Skin of body (tissue), 2 donors: Measurements from ENCODE around the gene CEP120. TPM values are rescaled to one million over a fixed set of nuclear protein-coding genes. Genes with fewer than 3 reads are reported as not detected.
"Not testable (repeated sequence)": the region's sequence is repeated elsewhere in the genome, so short reads cannot be mapped to it uniquely, and the experiment has no call there.

ENCODE experiments used
- DNase-seq: peaks from one replicate; lab custom pipeline; 2025; lab: John Stamatoyannopoulos, UW
- total RNA-seq: library from RNA; depleted of rRNA; stranded (reverse); fragments of >200 nt; gene quantifications from one replicate; pipeline ENCODE4 v1.2.3, GENCODE V29; 2014

The CEP120 gene
- 16.9 TPM for total RNA-seq

DNA sequence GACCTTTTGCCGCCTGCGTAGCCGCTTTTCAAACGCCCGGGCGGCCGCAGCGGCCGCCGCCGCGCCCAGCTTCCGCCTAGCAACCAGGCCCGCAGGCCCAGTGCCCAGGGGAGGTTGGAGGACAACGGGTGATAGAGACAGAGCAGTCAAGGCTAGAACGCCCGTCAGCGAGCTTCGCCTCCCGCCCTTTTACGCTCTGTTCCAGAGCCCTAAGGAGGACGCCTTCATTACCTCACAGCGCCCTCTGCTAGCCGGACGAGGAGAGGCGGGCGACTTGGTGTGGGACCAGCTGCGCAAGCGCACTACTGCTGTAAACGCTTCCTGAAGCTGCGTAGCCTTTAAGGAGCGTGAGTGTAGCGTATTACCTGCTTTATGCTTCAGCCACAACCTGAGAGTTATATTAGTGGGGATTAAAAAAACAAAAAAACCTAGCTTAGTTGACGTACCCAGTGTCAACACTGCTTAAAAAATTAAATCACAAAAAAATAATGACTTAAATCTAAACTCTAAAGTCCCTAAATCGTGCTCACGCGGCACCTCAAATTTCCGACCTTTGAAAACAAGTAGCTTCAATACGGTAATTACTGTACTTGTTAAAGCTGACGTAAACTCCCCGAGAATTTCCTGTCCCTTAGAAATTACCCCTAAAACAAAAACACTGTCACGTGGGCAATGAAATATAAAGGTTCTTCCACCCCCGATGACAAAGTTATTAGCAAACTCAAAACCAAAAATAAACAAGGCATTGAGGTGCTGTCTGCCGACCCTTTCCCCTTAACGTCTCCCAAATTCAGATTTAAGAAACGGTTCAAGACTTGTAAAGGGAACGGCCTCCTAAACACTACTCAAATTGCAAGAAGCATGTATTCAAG, at the start of gene CEP120:
TSS of gene CEP120 (minus strand) at position 126 of the 872 bp plus-strand sequence. CDS start 405 bp downstream, outside the sequence.
- DNase-seq, result peak; percentile 99

DNA sequence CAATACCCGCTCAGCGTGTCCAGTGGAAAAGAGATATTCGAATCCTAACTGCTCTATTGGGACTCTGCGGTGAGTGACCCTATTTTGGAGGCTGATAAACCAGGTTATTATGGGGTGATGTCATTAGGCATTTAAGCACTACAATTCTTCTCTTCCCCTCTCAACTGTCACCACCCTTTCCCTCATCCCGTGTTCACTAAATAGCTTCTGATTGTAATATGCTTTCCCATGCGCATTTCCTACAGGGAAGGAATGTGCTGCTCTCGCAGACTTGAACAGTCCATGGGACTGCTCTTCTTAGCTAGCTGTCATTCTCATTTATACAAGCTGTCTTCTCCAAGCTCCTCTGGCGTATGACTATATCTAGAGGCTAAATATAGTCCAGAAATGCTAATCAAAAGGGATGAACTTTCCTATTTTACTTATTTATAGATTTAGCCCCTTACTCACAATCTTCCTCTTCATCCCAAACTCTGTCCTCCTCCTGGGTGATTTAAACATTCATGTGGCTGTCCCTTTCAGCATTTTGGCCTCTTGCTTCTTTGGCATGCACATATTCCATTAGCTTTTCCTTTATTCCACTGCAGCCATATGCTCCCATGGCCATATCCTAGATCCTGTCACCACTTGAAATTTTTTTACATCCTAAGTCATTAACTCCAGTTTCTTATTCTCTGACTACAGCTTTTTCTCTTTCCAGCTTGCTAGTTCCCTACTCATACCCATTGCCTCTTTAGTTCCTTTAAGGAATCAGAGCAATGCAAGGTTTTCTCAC, 49.1 kb upstream of the CEP120 start:
- DNase-seq, result no peak

DNA sequence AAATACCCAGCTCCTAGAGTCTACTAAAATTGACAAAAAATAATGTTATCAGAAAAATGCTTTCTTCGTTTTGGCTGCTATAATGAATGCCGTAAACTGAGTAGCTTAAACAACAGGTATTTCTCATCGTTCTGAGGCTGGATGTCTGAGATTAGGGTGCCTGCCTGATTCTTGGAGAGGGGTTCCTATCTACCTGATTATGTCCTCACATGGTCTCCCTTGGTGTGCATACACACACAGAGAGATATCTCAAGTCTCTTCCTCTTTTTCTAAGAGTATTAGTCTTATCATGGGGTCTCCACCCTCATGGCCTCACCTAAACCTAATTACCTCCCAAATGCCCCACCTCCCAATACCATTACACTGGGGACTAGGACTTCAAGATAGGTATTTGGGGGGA, 48.2 kb upstream of the CEP120 start:
- no peak for DNase-seq

DNA sequence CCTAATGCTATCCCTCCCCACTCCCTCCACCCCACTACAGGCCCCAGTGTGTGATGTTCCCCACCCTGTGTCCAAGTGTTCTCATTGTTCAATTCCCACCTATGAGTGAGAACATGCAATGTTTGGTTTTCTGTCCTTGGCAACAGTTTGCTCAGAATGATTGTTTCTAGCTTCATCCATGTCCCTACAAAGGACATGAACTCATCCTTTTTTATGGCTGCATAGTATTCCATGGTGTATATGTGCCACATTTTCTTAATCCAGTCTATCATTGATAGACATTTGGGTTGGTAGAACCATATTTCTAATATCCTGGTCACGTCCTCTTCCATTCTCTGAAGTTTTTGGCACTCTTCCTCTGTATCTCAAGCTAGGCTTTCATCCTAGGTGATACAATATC, 43.6 kb upstream of the CEP120 start:
- DNase-seq, result not testable (repeated sequence)

DNA sequence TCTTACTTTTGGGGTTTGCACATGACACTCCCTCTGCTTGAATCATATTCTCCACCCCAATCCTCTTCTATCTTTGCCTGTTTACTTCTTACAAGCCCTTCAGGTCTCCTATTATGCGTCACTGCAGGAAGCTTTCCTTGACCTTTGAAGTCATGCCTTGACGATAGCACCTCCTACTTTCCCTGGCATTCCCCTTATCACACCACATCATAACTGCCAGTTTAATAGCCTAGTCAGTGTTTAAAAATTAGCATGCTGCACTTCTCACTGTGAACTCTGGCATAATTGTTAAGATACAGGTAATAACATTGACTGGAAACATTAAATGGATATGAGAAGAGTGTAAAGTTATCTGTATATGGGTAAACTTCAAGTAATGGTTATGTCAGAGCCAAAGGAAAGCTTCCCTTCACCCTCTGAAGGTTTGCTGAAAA, 37.1 kb upstream of the CEP120 start:
- no peak for DNase-seq

DNA sequence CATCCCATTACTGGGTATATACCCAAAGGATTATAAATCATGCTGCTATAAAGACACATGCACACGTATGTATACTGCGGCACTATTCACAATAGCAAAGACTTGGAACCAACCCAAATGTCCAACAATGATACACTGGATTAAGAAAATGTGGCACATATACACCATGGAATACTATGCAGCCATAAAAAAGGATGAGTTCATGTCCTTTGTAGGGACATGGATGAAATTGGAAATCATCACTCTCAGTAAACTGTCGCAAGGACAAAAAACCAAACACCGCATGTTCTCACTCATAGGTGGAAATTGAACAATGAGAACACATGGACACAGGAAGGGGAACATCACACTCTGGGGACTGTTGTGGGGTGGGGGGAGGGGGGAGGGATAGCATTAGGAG, 35.8 kb upstream of the CEP120 start:
- not testable (repeated sequence) for DNase-seq

DNA sequence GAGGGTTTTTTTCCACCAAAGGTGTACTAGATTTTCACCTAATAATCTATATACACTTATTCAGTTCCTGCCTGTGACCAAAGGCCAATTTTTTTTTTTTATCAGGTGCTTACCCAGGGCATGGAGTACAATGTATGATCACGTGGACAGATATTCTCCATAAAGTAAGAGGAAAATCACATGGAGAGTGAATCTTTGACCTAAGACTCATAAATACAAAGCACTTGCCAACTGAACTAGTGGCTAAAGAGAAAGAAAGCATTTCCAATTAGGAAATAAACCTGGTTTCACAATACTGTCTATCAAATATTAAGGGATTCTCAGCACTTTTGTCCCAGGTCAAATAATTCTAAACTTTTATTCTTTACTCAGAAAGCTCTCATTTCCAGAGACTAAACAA, 33.0 kb upstream of the CEP120 start:
- DNase-seq, result no peak

DNA sequence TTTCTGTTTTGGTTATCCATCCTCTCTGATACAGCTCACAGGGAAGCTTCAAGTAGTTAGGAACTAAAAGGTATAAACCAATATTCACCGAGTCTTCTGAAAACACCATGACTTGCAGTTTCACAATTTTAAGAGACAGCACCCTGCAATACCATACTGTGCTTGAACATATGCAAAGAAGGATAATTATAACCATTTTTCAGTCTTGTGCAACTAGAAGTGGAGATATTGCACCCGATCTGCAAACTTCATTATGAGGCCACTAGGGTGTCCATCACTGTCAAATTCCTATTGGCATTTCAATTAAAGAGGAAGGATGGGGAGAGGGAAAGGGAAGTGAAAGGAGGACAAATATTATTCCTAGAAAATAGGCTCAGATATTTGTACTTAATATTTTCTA, 32.4 kb upstream of the CEP120 start:
- DNase-seq, result no peak

DNA sequence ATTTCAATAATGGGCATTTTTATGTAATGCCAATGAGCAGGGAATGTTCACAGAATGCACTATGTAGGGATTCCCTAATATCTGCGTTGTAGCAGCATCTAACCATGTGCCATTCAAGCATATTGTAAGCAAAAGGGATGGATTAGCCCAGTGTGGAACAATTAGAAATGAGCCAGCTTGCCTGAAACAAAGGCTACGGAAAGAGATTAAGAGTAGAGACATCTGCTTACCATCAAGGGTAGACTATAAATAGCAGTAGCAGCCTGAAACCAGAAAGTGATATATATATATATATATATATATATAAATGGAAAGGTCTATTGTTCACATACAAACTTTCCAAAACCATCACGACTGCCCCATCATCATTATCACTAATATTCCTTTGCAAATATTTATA, 31.9 kb upstream of the CEP120 start:
- no peak for DNase-seq

DNA sequence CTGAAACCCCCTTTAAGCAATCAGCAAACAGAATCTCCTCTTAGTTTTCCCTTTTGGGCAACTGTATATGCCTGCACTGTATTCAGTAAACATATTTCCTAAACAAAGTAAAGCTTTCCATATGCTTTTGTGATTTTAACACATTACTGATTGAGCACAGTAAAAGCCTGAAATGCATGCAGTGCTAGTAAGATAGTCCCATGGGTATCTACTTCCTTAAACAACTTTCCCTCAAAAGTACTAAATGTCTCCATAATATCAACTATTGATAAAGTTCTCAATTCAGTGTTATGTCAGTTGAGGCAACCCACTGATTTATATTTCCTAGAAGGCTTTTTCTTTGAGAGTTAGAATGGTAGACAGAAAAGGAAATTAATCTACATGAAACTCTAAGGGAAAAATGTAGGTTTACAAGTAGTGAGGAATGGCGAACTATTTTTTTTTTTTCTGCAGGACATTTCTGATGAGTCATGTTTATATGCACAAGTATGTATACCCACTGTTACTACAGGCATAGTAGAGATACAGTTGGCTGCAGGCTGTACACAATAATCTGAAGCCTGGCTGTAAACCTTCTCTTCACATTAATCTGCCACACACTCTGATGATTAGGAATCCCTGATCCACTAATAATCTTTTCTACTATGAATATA, 31.2 kb upstream of the CEP120 start:
- DNase-seq, result no peak

DNA sequence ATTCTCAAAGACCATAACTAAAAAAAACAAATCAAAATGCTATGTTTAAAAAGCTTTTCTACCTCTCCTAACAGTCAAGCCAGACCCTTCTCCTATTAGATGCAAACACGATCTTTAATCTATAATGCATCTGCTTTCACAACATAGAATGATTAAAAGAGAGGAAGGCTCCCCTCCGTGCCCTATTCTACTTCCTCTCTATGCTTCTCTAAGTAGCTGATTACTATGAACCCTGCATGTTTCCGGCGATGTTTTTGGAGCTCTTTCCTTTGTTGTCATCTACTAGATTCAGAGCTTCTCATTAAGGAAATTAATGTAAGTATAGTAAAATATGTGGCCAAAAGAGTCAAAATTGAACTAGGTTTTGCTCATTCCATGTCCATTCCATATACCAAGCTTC, 29.2 kb upstream of the CEP120 start:
- DNase-seq, result no peak

DNA sequence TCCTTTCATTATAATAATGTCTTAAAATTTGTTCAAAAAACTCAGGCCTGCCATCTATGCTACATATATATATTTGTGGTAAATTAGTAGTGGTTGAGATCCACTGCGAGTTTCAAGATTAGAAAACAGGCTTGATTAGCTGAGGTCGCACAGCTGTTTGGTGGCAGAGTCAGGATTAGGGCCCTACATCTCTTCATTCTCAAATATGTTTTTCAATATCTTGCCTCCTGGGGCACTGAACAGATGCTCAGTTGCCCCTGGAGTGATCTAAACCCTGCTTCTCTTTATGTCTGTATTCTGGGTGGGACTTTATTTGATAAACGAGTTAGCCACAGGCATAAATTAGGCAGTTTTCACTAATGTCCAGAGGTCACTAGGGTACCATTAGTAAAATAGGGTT, 27.8 kb upstream of the CEP120 start:
- no peak for DNase-seq

DNA sequence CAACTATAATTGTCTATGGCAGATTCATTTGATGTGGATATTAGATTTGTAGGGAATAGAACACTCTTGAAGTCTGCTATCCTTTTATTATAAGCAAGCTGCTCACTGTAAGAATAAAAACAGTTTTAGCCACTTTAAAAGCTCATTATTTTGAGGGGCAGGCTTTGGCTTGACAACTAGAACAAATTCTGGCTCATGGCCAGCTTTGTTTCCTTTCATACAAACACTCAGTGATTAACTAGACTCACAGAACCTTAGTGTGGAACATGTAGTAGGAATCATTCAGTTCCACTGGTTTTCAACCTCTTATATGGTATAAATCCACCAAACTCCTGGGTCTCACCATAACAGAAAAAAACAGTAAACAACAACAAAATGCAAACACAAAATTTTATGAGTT, 27.4 kb upstream of the CEP120 start:
- no peak for DNase-seq

DNA sequence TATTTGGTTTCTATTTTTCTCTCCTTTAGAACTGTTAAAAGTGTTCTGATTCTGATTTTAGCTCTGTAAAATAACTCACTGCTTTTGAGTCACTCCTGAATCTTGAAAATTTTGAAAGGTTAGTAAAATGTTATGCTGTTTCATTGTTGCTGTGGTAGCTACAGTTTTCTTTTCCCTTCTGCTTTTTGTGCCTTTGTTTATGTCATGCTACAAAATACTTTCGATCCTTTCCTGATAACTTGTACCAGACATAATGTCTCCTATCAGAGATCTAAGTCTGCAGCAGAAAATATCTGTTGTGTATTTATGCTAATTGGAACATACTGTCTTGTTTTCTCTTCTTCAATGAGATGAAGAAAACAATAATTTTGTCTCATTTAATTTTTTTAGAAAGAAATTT, 26.9 kb upstream of the CEP120 start:
- no peak for DNase-seq

DNA sequence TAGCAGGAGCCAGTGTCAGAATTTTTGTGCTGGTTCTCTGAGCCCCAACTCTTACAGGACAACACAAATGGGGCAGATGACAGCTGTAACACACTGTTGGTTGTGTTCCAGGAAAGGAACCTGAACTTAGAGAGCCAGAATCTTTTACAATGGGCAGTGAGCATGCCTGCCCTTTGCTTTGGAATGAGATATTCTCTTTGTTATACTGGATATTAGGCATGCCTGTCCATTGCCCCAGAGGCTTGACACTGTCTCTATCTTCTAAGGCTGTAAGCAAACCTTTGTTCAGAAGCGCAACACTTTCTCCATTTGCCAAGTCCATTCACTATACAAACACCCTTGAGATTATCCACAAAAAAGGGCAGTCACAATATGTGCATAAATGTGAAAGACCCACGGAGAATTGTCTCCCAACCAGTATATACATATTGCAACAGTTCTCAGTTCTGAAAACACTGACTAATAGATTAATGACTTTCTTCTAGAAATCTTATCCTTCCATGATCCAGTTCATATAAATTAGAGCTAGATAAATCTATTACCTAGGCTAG, 26.3 kb upstream of the CEP120 start:
- DNase-seq, result no peak

DNA sequence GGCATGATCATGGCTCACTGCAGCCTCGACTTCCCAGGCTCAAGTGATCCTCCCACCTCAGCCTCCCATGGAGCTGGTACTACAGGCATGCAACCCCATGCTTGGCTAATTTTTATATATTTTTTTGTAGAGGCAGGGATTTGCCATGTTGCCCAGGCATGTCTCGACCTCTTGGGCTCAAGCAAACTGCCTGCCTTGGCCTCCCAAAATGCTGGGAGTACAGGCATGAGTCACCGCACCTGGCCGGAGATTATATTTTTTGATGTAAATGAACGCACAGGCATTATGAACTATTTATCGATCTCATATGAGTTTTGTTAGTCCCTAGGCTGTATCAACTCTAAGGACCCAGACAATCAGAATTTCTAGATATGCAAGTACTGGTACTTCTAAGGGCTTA, 25.5 kb upstream of the CEP120 start:
- DNase-seq, result no peak

DNA sequence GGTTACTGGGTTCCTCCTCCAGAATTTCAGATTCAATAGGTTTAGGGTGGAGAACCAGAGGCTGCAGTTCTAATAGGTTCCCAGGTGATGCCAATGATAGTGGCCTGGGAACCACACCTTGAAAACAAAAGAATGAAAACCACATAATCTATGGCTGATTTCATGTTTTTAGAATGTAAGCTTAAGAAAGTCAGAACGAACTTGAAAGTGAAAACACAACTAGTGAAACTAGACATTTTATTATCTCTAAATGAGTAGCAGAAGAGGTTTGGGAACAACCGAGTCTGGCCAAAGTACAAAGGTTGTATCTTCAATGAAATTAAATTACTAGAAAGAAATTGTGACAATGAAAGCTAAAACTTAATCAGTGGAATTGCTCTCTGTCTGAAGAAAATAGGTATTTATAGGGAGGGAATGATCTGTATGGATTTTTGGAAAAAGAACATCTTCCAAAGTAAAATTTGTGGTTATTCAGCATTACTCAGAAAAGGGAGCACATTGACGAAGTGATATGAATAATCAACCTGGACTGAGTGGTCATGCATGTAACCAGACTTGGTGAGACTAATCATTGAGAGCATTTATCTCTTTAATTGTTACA, 24.9 kb upstream of the CEP120 start:
- DNase-seq, result no peak

DNA sequence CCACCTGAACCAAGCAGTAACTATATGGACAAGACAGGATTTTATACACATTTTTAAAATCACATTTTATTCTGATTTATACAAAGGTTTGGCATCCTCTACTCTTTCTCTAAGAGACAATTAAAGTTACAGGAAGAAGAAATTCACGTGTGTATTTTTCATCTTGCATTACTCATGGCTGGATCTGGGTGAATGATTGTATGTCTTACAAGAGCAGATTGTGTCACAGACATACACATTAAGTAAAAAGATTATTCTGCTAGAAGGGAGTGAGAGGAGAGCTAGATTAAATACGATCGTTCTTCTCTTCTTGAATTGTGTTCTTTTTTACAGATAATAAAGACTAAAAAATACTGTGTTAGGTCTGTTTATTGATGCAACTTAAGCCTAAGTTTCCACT, 20.8 kb upstream of the CEP120 start:
- DNase-seq, result no peak

DNA sequence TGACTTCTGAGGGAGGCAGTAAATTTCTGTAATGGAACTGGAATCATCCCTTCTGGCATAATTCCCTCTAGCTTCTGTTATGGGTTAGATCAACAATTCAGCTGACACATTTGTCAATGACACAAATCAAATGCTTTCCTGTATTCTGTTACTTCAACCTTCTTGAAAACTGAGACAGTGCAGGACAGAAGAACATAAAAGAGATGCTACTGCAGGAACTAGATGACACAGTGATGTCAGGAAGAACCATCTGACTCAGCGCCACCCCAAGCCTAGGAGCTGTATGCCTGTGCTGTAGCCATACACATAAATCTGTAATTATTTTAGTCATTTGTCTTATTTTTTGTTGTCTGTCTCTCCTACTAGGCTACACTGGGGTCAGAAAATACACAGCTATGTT, 18.2 kb upstream of the CEP120 start:
- DNase-seq, result peak; percentile 3

DNA sequence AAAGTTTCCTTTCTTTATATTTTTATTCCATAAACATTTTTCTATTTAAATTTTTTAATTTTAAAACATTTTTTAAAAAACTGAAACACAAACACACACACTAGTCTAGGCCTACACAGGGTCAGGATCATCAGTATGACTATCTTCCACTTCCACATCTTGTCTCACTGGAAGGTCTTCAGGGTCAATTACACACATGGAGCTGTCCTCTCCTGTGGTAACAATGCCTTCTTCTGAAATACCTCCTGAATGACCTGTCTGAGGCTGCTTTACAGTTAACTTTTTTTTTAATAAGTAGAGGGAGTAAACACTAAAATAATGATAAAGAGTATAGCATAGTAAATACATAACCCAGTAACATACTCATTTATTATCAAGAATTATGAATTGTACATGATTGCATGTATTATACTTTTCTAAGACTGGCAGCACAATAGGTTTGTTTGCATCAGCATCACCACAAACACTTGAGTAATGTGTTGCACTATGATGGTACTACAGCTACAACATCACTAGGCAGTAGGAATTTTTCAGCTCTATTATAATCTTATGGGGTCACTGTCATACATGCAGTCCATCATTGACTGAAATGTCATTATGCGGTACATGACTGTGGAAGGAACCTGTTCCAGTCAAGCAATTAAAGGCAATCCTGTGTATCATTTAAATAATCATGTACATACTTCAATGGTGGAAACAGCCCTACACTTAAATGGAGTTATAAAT, 17.4 kb upstream of the CEP120 start:
- DNase-seq, result no peak

DNA sequence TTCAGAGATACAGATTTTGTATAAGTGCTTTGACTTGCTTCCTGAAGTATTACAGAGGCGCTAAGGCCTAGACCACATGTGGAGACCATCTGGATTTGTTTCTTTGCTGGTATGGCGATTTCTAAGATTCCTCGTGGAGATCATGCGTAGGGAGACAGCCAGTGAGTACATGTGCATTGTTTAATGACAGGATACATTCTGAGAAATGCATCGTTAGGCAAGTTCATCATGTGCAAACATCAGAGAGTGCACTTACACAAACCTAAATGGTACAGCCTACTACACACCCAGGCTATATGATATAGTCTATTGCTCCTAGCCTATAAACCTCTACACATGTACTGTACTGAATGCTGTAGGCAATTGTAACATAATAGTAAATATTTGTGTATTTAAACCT, 16.5 kb upstream of the CEP120 start:
- peak; percentile 92 for DNase-seq
